ENCODE measurements around the gene SH3BP5L.
"Not testable (repeated sequence)": the region's sequence is repeated elsewhere in the genome, so short reads cannot be mapped to it uniquely, and the experiment has no call there.

SH3BP5L gene

GRCh38 chr1:248807067-248807737 lies 18.5 kb downstream of the SH3BP5L start:
- DNase-seq, result no peak

GRCh38 chr1:248805876-248806275 lies 19.8 kb downstream of the SH3BP5L start:
- no peak for DNase-seq

GRCh38 chr1:248804771-248805681 lies 20.7 kb downstream of the SH3BP5L start:
- no peak for DNase-seq

- not testable (repeated sequence) for DNase-seq
Measured at GRCh38 chr1:248803501-248803900, 22.2 kb downstream of the SH3BP5L start.

GRCh38 chr1:248802454-248802853 lies 23.3 kb downstream of the SH3BP5L start:
- no peak for DNase-seq

GRCh38 chr1:248800459-248800858 lies 25.3 kb downstream of the SH3BP5L start:
- DNase-seq, result no peak

GRCh38 chr1:248798791-248799190 lies 26.9 kb downstream of the SH3BP5L start:
- no peak for DNase-seq

GRCh38 chr1:248794663-248795062 lies 31.1 kb downstream of the SH3BP5L start:
- not testable (repeated sequence) for DNase-seq

GRCh38 chr1:248793592-248793991 lies 32.1 kb downstream of the SH3BP5L start:
- no peak for DNase-seq

- no peak for DNase-seq
Measured at GRCh38 chr1:248792342-248792741, 33.4 kb downstream of the SH3BP5L start.

GRCh38 chr1:248791010-248791409 lies 34.7 kb downstream of the SH3BP5L start:
- no peak for DNase-seq

- no peak for DNase-seq
Measured at GRCh38 chr1:248790456-248790855, 35.3 kb downstream of the SH3BP5L start.

GRCh38 chr1:248789337-248789736 lies 36.4 kb downstream of the SH3BP5L start:
- DNase-seq, result not testable (repeated sequence)

GRCh38 chr1:248788327-248788726 lies 37.4 kb downstream of the SH3BP5L start:
- DNase-seq, result no peak

- DNase-seq, result no peak
Measured at GRCh38 chr1:248787430-248787829, 38.3 kb downstream of the SH3BP5L start.

GRCh38 chr1:248786156-248786555 lies 39.6 kb downstream of the SH3BP5L start:
- DNase-seq, result no peak

- no peak for DNase-seq
Measured at GRCh38 chr1:248783367-248783766, 42.3 kb downstream of the SH3BP5L start.

GRCh38 chr1:248782416-248783141 lies 43.1 kb downstream of the SH3BP5L start:
- no peak for DNase-seq

- DNase-seq, result no peak
Measured at GRCh38 chr1:248779350-248779749, 46.4 kb downstream of the SH3BP5L start.

- no peak for DNase-seq
Measured at GRCh38 chr1:248778906-248779305, 46.8 kb downstream of the SH3BP5L start.

GRCh38 chr1:248776991-248777390 lies 48.7 kb downstream of the SH3BP5L start:
- no peak for DNase-seq

- no peak for DNase-seq
Measured at GRCh38 chr1:248775441-248775840, 50.3 kb downstream of the SH3BP5L start.
